HepG2 (cell line): ENCODE measurements around the gene ZNF22. TPM values are rescaled to one million over a fixed set of nuclear protein-coding genes. Genes with fewer than 3 reads are reported as not detected.
A peak's percentile ranks its signal among the peaks of the same experiment; 100 is the strongest.

Experiments
- CEBPB ChIP-seq: IDR thresholded peaks from 2 replicates; pipeline ENCODE4 v1.6.1; 2011; ENCODE audit warnings: low read depth, low read length, improper control_type of control experiment, borderline replicate concordance
- FOXJ3 ChIP-seq: sonication (generic); formaldehyde crosslinking; IDR thresholded peaks from 2 replicates; pipeline ENCODE4 v1.4.0; 2020; ENCODE audit warnings: missing genetic modification reagents, mild to moderate bottlenecking, borderline replicate concordance
- KMT2A ChIP-seq: sonication (generic); formaldehyde crosslinking; IDR thresholded peaks from 2 replicates; pipeline ENCODE4 v1.4.0; 2020; ENCODE audit warnings: missing genetic modification reagents
- MBNL3 ChIP-seq: fragments of 250-450 bp; sonication (Bioruptor Pico); conservative IDR thresholded peaks from 2 replicates; pipeline ENCODE4 v1.8.0; 2022; ENCODE audit warnings: mild to moderate bottlenecking, inconsistent platforms
- NFIC ChIP-seq: IDR thresholded peaks from 2 replicates; pipeline ENCODE4 v1.6.1; 2012; ENCODE audit warnings: mild to moderate bottlenecking, low read length, inconsistent platforms
- RBM22 ChIP-seq: fragments of 200-400 bp; formaldehyde crosslinking; optimal IDR thresholded peaks from 2 replicates; pipeline ENCODE3; 2017; ENCODE audit warnings: mild to moderate bottlenecking, low read length, moderate library complexity
- SAFB2 ChIP-seq: sonication (generic); formaldehyde crosslinking; IDR thresholded peaks from 2 replicates; pipeline ENCODE4 v1.5.1; 2020; ENCODE audit warnings: missing genetic modification reagents, low read depth, mild to moderate bottlenecking, borderline replicate concordance
- ZNF510 ChIP-seq: sonication (generic); formaldehyde crosslinking; IDR thresholded peaks from 2 replicates; pipeline ENCODE4 v1.4.0; 2020; ENCODE audit warnings: low read depth, mild to moderate bottlenecking, missing genetic modification reagents
- ZNF570 ChIP-seq: sonication (generic); formaldehyde crosslinking; IDR thresholded peaks from 2 replicates; pipeline ENCODE4 v1.4.0; 2020; ENCODE audit warnings: mild to moderate bottlenecking, missing genetic modification reagents, borderline replicate concordance
- ZSCAN12 ChIP-seq: sonication (generic); formaldehyde crosslinking; IDR thresholded peaks from 2 replicates; pipeline ENCODE4 v1.9.0; 2021; ENCODE audit warnings: mild to moderate bottlenecking, missing genetic modification reagents
- ZSCAN22 ChIP-seq: sonication (generic); formaldehyde crosslinking; IDR thresholded peaks from 2 replicates; pipeline ENCODE4 v1.4.0; 2020; ENCODE audit warnings: mild to moderate bottlenecking, missing genetic modification reagents
- polyA plus RNA-seq, 8 experiments: library from polyadenylated mRNA; depleted of rRNA in 3 of 8; stranded (reverse) in 7 of 8; unstranded in 1 of 8; fragments of >200 nt; fragmentation: Illumina TruSeq in 4 of 8; extraction: Trizol in 4 of 8; gene quantifications; 2 replicates each; pipeline versions ENCODE4 v1.2.1 to v1.2.3, GENCODE V29; 2011 to 2016; ENCODE audit warnings: low read depth in 4 of 8, missing spikeins in 1 of 8, mixed read lengths in 1 of 8; ENCODE audit not compliant: insufficient read depth in 1 of 8
- total RNA-seq, 5 experiments: library from RNA; depleted of rRNA; stranded (reverse); fragments of >200 nt; fragmentation: Illumina TruSeq; extraction: Trizol; gene quantifications; 2 replicates each; pipeline ENCODE4 v1.2.3, GENCODE V29; 2016; ENCODE audit warnings: low read depth in 1 of 5
- TF ChIP-seq, protein P1 (sequence below): sonication (generic); formaldehyde crosslinking; IDR thresholded peaks from 2 replicates; pipeline ENCODE4 v1.4.0; 2020; ENCODE audit warnings: missing genetic modification reagents
- TF ChIP-seq, protein P2 (sequence below): sonication (generic); formaldehyde crosslinking; IDR thresholded peaks from 2 replicates; pipeline ENCODE4 v1.5.0; 2020; ENCODE audit warnings: mild to moderate bottlenecking, low read depth, missing genetic modification reagents, borderline replicate concordance

The ZNF22 gene
- total and polyA plus RNA-seq, 2 of the 13 experiments (the other 11 are each of a cell fraction or from before 2014, with no cell fraction given), result 0.40 to 1.3 TPM

DNA sequence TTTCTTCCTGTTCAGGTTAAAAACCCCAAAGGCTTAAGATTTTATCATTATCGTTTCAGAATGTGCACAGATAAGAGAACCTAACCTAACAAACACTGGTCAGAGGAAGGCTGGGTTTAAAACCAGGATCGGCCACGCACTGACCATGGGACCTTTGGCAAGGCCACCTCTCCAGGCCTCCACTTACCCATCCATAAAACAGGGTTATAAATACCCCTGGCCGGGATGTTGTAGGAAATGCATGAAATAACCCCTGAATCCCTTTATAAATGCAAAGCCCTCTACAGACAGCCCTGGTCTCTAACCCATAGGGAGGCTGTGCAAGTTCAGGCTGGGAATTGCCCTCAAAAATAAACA is 22.5 kb upstream of the ZNF22 start (continued):
- TF ChIP-seq NFIC, result peak; percentile 28; the same call in 1 of the 2 replicates
- TF ChIP-seq ZSCAN22, result no peak
- TF ChIP-seq, protein P1, sequence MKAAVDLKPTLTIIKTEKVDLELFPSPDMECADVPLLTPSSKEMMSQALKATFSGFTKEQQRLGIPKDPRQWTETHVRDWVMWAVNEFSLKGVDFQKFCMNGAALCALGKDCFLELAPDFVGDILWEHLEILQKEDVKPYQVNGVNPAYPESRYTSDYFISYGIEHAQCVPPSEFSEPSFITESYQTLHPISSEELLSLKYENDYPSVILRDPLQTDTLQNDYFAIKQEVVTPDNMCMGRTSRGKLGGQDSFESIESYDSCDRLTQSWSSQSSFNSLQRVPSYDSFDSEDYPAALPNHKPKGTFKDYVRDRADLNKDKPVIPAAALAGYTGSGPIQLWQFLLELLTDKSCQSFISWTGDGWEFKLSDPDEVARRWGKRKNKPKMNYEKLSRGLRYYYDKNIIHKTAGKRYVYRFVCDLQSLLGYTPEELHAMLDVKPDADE (CRISPR knock-in tag), result peak; percentile 62; the same call in 1 of the 2 replicates
- TF ChIP-seq ZNF570, result 0 out of 2 replicates have a peak, but pooled peaks have one; percentile 29
- no peak for TF ChIP-seq ZSCAN12 (CRISPR knock-in tag)
- TF ChIP-seq, protein P2, sequence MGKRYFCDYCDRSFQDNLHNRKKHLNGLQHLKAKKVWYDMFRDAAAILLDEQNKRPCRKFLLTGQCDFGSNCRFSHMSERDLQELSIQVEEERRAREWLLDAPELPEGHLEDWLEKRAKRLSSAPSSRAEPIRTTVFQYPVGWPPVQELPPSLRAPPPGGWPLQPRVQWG (CRISPR knock-in tag), result peak; percentile 79; the same call in 1 of the 2 replicates
- no peak for TF ChIP-seq MBNL3 (CRISPR knock-in tag)
- no peak for TF ChIP-seq CEBPB
- TF ChIP-seq RBM22, result peak; percentile 10
- 0 out of 2 replicates have a peak, but pooled peaks have one; percentile 29 for TF ChIP-seq ZNF510 (CRISPR knock-in tag)
- TF ChIP-seq KMT2A (CRISPR knock-in tag), result no peak
- TF ChIP-seq FOXJ3 (CRISPR knock-in tag), result 0 out of 2 replicates have a peak, but pooled peaks have one; percentile 2
- TF ChIP-seq SAFB2, result no peak
